SK-N-SH (cell line): ENCODE results near the gene PARP14. TPM values are rescaled to one million over a fixed set of nuclear protein-coding genes. Genes with fewer than 3 reads are reported as not detected.

Experiments used
- CTCF ChIA-PET: fragments of 300-600, 350-600 bp; formaldehyde crosslinking; extraction: SDS; loops from one replicate; lab custom pipeline; 2021; lab: Yijun Ruan, JAX
- POLR2A ChIA-PET: fragments of 350-600 bp; sonication (Branson Sonifier 250); formaldehyde crosslinking; extraction: SDS; loops from one replicate; lab custom pipeline; 2020; ENCODE audit warnings: antibody characterized with exemption, inconsistent platforms; lab: Yijun Ruan, JAX
- DNase-seq: peaks from one replicate; pipeline ENCODE4 v3.0.0; 2012
- H2AFZ ChIP-seq: fragments of 200-600 bp; sonication (generic); 2 replicates; pipeline ENCODE4 v1.8.1; 2016; ENCODE audit warnings: antibody characterized with exemption, mild to moderate bottlenecking, low read depth
- H3F3A ChIP-seq: fragments of 200-600 bp; sonication (generic); replicated peaks from 2 replicates; pipeline ENCODE3; 2016; ENCODE audit warnings: antibody characterized with exemption, mild to moderate bottlenecking; ENCODE audit not compliant: insufficient read depth
- H3K27ac ChIP-seq, 2 experiments: fragments of 200-500 bp in 1 of 2; fragments of 200-600 bp in 1 of 2; sonication (Bioruptor generic) in 1 of 2; sonication (generic), shearing (Covaris generic) in 1 of 2; 2 replicates each; pipeline versions ENCODE4 v1.5.1 to v1.6.1; 2014 to 2016; ENCODE audit warnings: low read depth in 2 of 2, inconsistent platforms in 1 of 2, low read length in 1 of 2, mild to moderate bottlenecking in 1 of 2, mixed read lengths in 1 of 2
- H3K27me3 ChIP-seq: fragments of 200-600 bp; sonication (generic), shearing (Covaris generic); 2 replicates; pipeline ENCODE4 v1.6.1; 2016; ENCODE audit warnings: mixed run types; ENCODE audit not compliant: insufficient read depth
- H3K36me3 ChIP-seq, 2 experiments: fragments of 200-500 bp in 1 of 2; fragments of 200-600 bp in 1 of 2; sonication (Bioruptor generic) in 1 of 2; sonication (generic) in 1 of 2; replicated peaks in 1 of 2; 2 replicates each; pipeline versions ENCODE3 to v1.5.1; 2014 to 2016; ENCODE audit warnings: low read length in 1 of 2, mild to moderate bottlenecking in 1 of 2; ENCODE audit not compliant: insufficient read depth in 2 of 2, control insufficient read depth in 1 of 2
- H3K4me1 ChIP-seq, 2 experiments: fragments of 200-500 bp in 1 of 2; fragments of 200-600 bp in 1 of 2; sonication (Bioruptor generic) in 1 of 2; sonication (generic), shearing (Covaris generic) in 1 of 2; 2 replicates each; pipeline versions ENCODE4 v1.5.1 to v1.6.1; 2014 to 2016; ENCODE audit warnings: low read depth in 1 of 2, low read length in 1 of 2, mixed run types in 1 of 2; ENCODE audit not compliant: insufficient read depth in 2 of 2, control insufficient read depth in 1 of 2
- H3K4me2 ChIP-seq: fragments of 200-600 bp; sonication (generic), shearing (Covaris generic); 2 replicates; pipeline ENCODE4 v1.6.1; 2017; ENCODE audit warnings: mixed run types
- H3K4me3 ChIP-seq, 2 experiments: fragments of 200-500 bp in 1 of 2; fragments of 200-600 bp in 1 of 2; sonication (Bioruptor generic) in 1 of 2; sonication (generic), shearing (Covaris generic) in 1 of 2; 2 replicates each; pipeline versions ENCODE4 v1.5.1 to v1.8.1; 2014 to 2016; ENCODE audit warnings: low read depth in 2 of 2, inconsistent platforms in 1 of 2, low read length in 1 of 2, mild to moderate bottlenecking in 1 of 2, mixed read lengths in 1 of 2, moderate library complexity in 1 of 2
- H3K79me2 ChIP-seq: fragments of 200-600 bp; sonication (generic); 2 replicates; pipeline ENCODE4 v1.8.1; 2017; ENCODE audit warnings: mild to moderate bottlenecking; ENCODE audit not compliant: insufficient read depth
- H3K9ac ChIP-seq: fragments of 200-600 bp; sonication (generic); 2 replicates; pipeline ENCODE4 v1.6.1; 2017; ENCODE audit warnings: mixed run types
- H3K9me2 ChIP-seq: fragments of 200-600 bp; sonication (generic); 2 replicates; pipeline ENCODE4 v1.6.1; 2017; ENCODE audit warnings: mixed run types
- H3K9me3 ChIP-seq: fragments of 200-600 bp; sonication (generic); 2 replicates; pipeline ENCODE4 v1.6.1; 2017; ENCODE audit warnings: mixed run types, mild to moderate bottlenecking, moderate library complexity
- H4K20me1 ChIP-seq: fragments of 200-600 bp; sonication (generic); 2 replicates; pipeline ENCODE4 v1.6.1; 2017; ENCODE audit warnings: mild to moderate bottlenecking, mixed run types; ENCODE audit not compliant: insufficient read depth
- EP300 ChIP-seq, 2 experiments: IDR thresholded peaks; 2 replicates each; pipeline versions ENCODE4 v1.4.0 to v1.6.1; 2012; ENCODE audit warnings: borderline replicate concordance in 1 of 2, low read depth in 1 of 2, low read length in 1 of 2
- FOSL2 ChIP-seq: IDR thresholded peaks from 2 replicates; pipeline ENCODE4 v1.4.0; 2012; ENCODE audit warnings: low read depth, mild to moderate bottlenecking, moderate library complexity, borderline replicate concordance
- FOXM1 ChIP-seq: IDR thresholded peaks from 2 replicates; pipeline ENCODE4 v1.4.0; 2012; ENCODE audit warnings: low read depth, mild to moderate bottlenecking
- GABPA ChIP-seq: IDR thresholded peaks from 2 replicates; pipeline ENCODE4 v1.4.0; 2012; ENCODE audit warnings: low read depth, mild to moderate bottlenecking
- JUND ChIP-seq: IDR thresholded peaks from 2 replicates; pipeline ENCODE4 v1.4.0; 2012
- MXI1 ChIP-seq: IDR thresholded peaks from 2 replicates; pipeline ENCODE4 v1.6.1; 2012; ENCODE audit warnings: mild to moderate bottlenecking, low read depth, low read length, improper control_type of control experiment
- NFIC ChIP-seq: IDR thresholded peaks from 2 replicates; pipeline ENCODE4 v1.4.0; 2012; ENCODE audit warnings: borderline replicate concordance
- NRF1 ChIP-seq: IDR thresholded peaks from 2 replicates; pipeline ENCODE4 v1.6.1; 2012; ENCODE audit warnings: low read depth, mild to moderate bottlenecking, low read length
- POLR2AphosphoS5 ChIP-seq: IDR thresholded peaks from 2 replicates; pipeline ENCODE4 v1.6.1; 2012; ENCODE audit warnings: low read depth, low read length
- RCOR1 ChIP-seq: fragments of 150-350 bp; IDR thresholded peaks from 2 replicates; pipeline ENCODE4 v1.6.1; 2017; ENCODE audit warnings: antibody characterized with exemption, low read length
- RXRA ChIP-seq: IDR thresholded peaks from 2 replicates; pipeline ENCODE4 v1.4.0; 2012; ENCODE audit warnings: low read depth, mild to moderate bottlenecking, borderline replicate concordance
- SIN3A ChIP-seq: IDR thresholded peaks from 2 replicates; pipeline ENCODE4 v1.6.1; 2012; ENCODE audit warnings: low read depth, mild to moderate bottlenecking, low read length, moderate library complexity, borderline replicate concordance
- SMC3 ChIP-seq: IDR thresholded peaks from 2 replicates; pipeline ENCODE4 v1.6.1; 2012; ENCODE audit warnings: low read depth, low read length, improper control_type of control experiment
- TAF1 ChIP-seq: IDR thresholded peaks from 2 replicates; pipeline ENCODE4 v1.6.1; 2012; ENCODE audit warnings: low read depth, mild to moderate bottlenecking, low read length, moderate library complexity, borderline replicate concordance
- TCF12 ChIP-seq: IDR thresholded peaks from 2 replicates; pipeline ENCODE4 v1.4.0; 2012
- TEAD4 ChIP-seq: IDR thresholded peaks from 2 replicates; pipeline ENCODE4 v1.4.0; 2012; ENCODE audit warnings: mild to moderate bottlenecking, borderline replicate concordance; ENCODE audit not compliant: insufficient read depth
- YY1 ChIP-seq: IDR thresholded peaks from 2 replicates; pipeline ENCODE4 v1.4.0; 2012; ENCODE audit warnings: low read depth, mild to moderate bottlenecking
- WGBS: methylation state at CpG from one replicate; pipeline ENCODE4 v1.1.6; 2017; ENCODE audit warnings: low lambda C conversion rate; 5-methylcytosine and 5-hydroxymethylcytosine counted together
- polyA plus RNA-seq, 3 experiments: library from polyadenylated mRNA; depleted of rRNA; stranded (reverse); fragments of >200 nt; gene quantifications; 2 replicates each; pipeline ENCODE4 v1.2.3, GENCODE V29; 2012
- TF ChIP-seq, protein P1 (sequence below): IDR thresholded peaks from 2 replicates; pipeline ENCODE4 v1.4.0; 2012; ENCODE audit warnings: low read depth, borderline replicate concordance
- TF ChIP-seq, protein P2 (sequence below): fragments of 150-350 bp; IDR thresholded peaks from 2 replicates; pipeline ENCODE4 v1.6.1; 2017; ENCODE audit warnings: antibody characterized with exemption, low read length, low read depth, borderline replicate concordance
- TF ChIP-seq, protein P3 (sequence below): IDR thresholded peaks from 2 replicates; pipeline ENCODE4 v1.4.0; 2012; ENCODE audit warnings: low read depth
- TF ChIP-seq, protein P4 (sequence below): IDR thresholded peaks from 2 replicates; pipeline ENCODE4; 2012
- TF ChIP-seq, protein P5 (sequence below): IDR thresholded peaks from 2 replicates; pipeline ENCODE4 v1.4.0; 2012; ENCODE audit warnings: low read depth, borderline replicate concordance

The PARP14 gene
- polyA plus RNA-seq, 1 of the 3 experiments (the other 2 are of a cell fraction): 9.2 TPM

DNA sequence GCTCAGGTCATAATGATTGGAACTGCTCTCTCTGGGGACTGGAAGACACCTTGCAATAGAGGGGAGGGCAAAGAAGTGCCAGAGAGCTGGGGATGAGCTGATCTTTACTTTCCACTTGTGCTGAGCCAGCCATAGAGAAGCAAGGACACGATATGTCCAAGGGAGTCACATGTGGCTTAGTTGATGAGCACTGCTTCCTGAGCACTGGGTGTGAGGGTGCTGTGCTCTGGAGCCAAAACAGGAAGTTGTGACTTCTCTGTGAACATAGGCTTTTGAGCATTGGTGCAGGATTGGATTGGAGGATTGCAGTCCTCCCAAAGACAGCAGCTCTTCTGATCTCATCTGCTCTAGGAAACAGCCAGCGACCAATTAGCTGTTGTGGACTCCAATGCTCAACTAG lies 6.7 kb downstream of the PARP14 start (continued):
- TF ChIP-seq, protein P1, sequence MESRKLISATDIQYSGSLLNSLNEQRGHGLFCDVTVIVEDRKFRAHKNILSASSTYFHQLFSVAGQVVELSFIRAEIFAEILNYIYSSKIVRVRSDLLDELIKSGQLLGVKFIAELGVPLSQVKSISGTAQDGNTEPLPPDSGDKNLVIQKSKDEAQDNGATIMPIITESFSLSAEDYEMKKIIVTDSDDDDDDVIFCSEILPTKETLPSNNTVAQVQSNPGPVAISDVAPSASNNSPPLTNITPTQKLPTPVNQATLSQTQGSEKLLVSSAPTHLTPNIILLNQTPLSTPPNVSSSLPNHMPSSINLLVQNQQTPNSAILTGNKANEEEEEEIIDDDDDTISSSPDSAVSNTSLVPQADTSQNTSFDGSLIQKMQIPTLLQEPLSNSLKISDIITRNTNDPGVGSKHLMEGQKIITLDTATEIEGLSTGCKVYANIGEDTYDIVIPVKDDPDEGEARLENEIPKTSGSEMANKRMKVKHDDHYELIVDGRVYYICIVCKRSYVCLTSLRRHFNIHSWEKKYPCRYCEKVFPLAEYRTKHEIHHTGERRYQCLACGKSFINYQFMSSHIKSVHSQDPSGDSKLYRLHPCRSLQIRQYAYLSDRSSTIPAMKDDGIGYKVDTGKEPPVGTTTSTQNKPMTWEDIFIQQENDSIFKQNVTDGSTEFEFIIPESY: no peak
- TF ChIP-seq FOXM1 (no peak), YY1 (no peak)
- TF ChIP-seq, all 33 proteins: peak for 0

DNA sequence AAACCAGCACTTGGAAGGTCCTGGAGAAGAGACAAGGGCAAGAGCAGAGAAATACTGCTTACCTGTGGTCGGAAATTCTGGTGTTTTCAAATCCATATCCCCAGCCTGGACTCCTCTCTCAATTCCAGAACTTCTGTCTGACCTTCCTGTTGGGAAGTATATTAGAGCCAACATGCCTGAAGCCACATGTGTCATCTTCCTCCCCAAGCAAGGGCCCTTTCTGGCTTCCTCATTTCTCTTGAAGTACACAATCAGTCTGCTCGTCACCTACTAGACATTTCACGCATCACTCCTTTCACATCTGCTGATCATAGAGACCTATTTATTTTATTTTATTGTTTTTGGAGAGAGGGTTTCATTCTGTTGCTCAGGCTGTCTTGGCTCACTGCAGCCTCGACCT lies 8.4 kb downstream of the PARP14 start:
- WGBS: 86% methylated on average over 4 of the region's 4 CpGs
- DNase-seq: no peak

More for the DNA sequence above, 8.4 kb downstream of the PARP14 start:
- Histone ChIP-seq H3F3A (no peaks in the 10 kb centered on the region), H3K79me2 (no peaks in the 10 kb centered on the region), H2AFZ (no peak overlapping the region), H3K4me2 (no peak overlapping the region), H3K9me2 (no peaks in the 10 kb centered on the region), H3K27ac (peak overlapping the region in 1 of 2 experiments; percentile 29; a peak in 1 of 4 replicates), H3K9ac (no peak overlapping the region), H3K4me3 (no peak overlapping the region), H3K4me1 (no peaks in the 10 kb centered on the region), H4K20me1 (no peaks in the 10 kb centered on the region), H3K27me3 (no peaks in the 10 kb centered on the region), H3K9me3 (no peaks in the 10 kb centered on the region), H3K36me3 (peaks cover 16 to 25% of the 10 kb centered on the region in 2 experiments)
- ChIA-PET CTCF (interaction anchor here (2.8 kb wide), 1 partner anchor 10 kb away, joined by 10 read pairs; no protein-coding TSS in a partner anchor), POLR2A (no interaction called here)
- TF ChIP-seq, protein P2, sequence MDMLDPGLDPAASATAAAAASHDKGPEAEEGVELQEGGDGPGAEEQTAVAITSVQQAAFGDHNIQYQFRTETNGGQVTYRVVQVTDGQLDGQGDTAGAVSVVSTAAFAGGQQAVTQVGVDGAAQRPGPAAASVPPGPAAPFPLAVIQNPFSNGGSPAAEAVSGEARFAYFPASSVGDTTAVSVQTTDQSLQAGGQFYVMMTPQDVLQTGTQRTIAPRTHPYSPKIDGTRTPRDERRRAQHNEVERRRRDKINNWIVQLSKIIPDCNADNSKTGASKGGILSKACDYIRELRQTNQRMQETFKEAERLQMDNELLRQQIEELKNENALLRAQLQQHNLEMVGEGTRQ: no peak
- TF ChIP-seq RCOR1 (no peak), RXRA (no peak), EP300 (IDR thresholded peaks at IDR 0.05; ENCODE audit: borderline replicate concordance in 1 of 2, low read depth in 1 of 2, low read length in 1 of 2) (no peak), JUND (no peak), NFIC (no peak), TCF12 (no peak), MXI1 (no peak), SIN3A (no peak), SMC3 (no peak), GABPA (no peak), NRF1 (no peak), TAF1 (no peak), FOSL2 (no peak), FOXM1 (no peak), POLR2AphosphoS5 (no peak), TEAD4 (no peak)
- TF ChIP-seq, protein P3, sequence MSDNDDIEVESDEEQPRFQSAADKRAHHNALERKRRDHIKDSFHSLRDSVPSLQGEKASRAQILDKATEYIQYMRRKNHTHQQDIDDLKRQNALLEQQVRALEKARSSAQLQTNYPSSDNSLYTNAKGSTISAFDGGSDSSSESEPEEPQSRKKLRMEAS: no peak
- TF ChIP-seq, protein P4, sequence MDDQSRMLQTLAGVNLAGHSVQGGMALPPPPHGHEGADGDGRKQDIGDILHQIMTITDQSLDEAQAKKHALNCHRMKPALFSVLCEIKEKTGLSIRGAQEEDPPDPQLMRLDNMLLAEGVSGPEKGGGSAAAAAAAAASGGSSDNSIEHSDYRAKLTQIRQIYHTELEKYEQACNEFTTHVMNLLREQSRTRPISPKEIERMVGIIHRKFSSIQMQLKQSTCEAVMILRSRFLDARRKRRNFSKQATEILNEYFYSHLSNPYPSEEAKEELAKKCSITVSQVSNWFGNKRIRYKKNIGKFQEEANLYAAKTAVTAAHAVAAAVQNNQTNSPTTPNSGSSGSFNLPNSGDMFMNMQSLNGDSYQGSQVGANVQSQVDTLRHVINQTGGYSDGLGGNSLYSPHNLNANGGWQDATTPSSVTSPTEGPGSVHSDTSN: no peak
- TF ChIP-seq, protein P5, sequence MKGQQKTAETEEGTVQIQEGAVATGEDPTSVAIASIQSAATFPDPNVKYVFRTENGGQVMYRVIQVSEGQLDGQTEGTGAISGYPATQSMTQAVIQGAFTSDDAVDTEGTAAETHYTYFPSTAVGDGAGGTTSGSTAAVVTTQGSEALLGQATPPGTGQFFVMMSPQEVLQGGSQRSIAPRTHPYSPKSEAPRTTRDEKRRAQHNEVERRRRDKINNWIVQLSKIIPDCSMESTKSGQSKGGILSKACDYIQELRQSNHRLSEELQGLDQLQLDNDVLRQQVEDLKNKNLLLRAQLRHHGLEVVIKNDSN: no peak
